Liver (tissue), 3 donors: Measurements from ENCODE around the gene TMLHE.
"Not testable (repeated sequence)": the region's sequence is repeated elsewhere in the genome, so short reads cannot be mapped to it uniquely, and the experiment has no call there.

ENCODE experiments used
- CTCF ChIP-seq: fragments of 150-350 bp; IDR thresholded peaks from 2 replicates; pipeline ENCODE4 v1.5.1; 2017; ENCODE audit warnings: improper control_type of control experiment, low read depth, low read length; ENCODE audit not compliant: missing input control
- EGR1 ChIP-seq, 2 donors: IDR thresholded peaks; 2 replicates each; pipeline ENCODE4 v1.6.1; 2016 to 2018; ENCODE audit warnings: antibody characterized with exemption in 2 of 2, low read depth in 2 of 2
- donor health status: healthy.
- donor health status: healthy.

- TF ChIP-seq CTCF; EGR1 (IDR thresholded peaks at IDR 0.05; ENCODE audit: low read depth in 2 of 2): not testable (repeated sequence)
Measured at GRCh38 chrX:155641371-155641770, 28.6 kb upstream of the TMLHE start.
